HepG2 (cell line): Measurements from ENCODE around the gene PRR30. TPM values are rescaled to one million over a fixed set of nuclear protein-coding genes. Genes with fewer than 3 reads are reported as not detected.

Source experiments
- ATRX ChIP-seq: sonication (generic); formaldehyde crosslinking; IDR thresholded peaks from 2 replicates; pipeline ENCODE4 v1.4.0; 2020; ENCODE audit warnings: missing genetic modification reagents, borderline replicate concordance
- DR1 ChIP-seq: sonication (generic); formaldehyde crosslinking; IDR thresholded peaks from 2 replicates; pipeline ENCODE4 v1.8.0; 2021; ENCODE audit warnings: mild to moderate bottlenecking, missing genetic modification reagents, inconsistent platforms
- E2F2 ChIP-seq: sonication (generic); formaldehyde crosslinking; IDR thresholded peaks from 2 replicates; pipeline ENCODE4 v1.4.0; 2020; ENCODE audit warnings: missing genetic modification reagents, borderline replicate concordance
- FOSL1 ChIP-seq: sonication (generic); formaldehyde crosslinking; IDR thresholded peaks from 2 replicates; pipeline ENCODE4 v1.9.0; 2021; ENCODE audit warnings: missing genetic modification reagents, borderline replicate concordance
- GLMP ChIP-seq: sonication (generic); formaldehyde crosslinking; IDR thresholded peaks from 2 replicates; pipeline ENCODE4 v1.9.0; 2021; ENCODE audit warnings: missing genetic modification reagents, mild to moderate bottlenecking, borderline replicate concordance
- JARID2 ChIP-seq: sonication (generic); formaldehyde crosslinking; IDR thresholded peaks from 2 replicates; pipeline ENCODE4 v1.8.1; 2023; ENCODE audit warnings: missing genetic modification reagents, inconsistent platforms; ENCODE audit not compliant: insufficient replicate concordance
- REXO4 ChIP-seq: sonication (generic); formaldehyde crosslinking; IDR thresholded peaks from 2 replicates; pipeline ENCODE4 v1.8.0; 2022; ENCODE audit warnings: missing genetic modification reagents, mild to moderate bottlenecking, borderline replicate concordance
- RNF219 ChIP-seq: sonication (generic); formaldehyde crosslinking; IDR thresholded peaks from 2 replicates; pipeline ENCODE4 v1.5.0; 2020; ENCODE audit warnings: mild to moderate bottlenecking, missing genetic modification reagents
- STAG1 ChIP-seq: sonication (generic); formaldehyde crosslinking; IDR thresholded peaks from 2 replicates; pipeline ENCODE4 v1.4.0; 2020; ENCODE audit warnings: missing genetic modification reagents
- ZBTB33 ChIP-seq: sonication (generic); formaldehyde crosslinking; IDR thresholded peaks from 2 replicates; pipeline ENCODE4 v1.4.0; 2020; ENCODE audit warnings: missing genetic modification reagents
- ZNF333 ChIP-seq: sonication (generic); formaldehyde crosslinking; IDR thresholded peaks from 2 replicates; pipeline ENCODE4 v1.4.0; 2020; ENCODE audit warnings: mild to moderate bottlenecking, missing genetic modification reagents, borderline replicate concordance
- ZNF512B ChIP-seq: sonication (generic); formaldehyde crosslinking; IDR thresholded peaks from 2 replicates; pipeline ENCODE4 v1.5.1; 2020; ENCODE audit warnings: missing genetic modification reagents, mild to moderate bottlenecking, borderline replicate concordance
- ZNF777 ChIP-seq: sonication (generic); formaldehyde crosslinking; IDR thresholded peaks from 2 replicates; pipeline ENCODE4 v1.4.0; 2020; ENCODE audit warnings: missing genetic modification reagents
- polyA plus RNA-seq, 8 experiments: library from polyadenylated mRNA; depleted of rRNA in 3 of 8; stranded (reverse) in 7 of 8; unstranded in 1 of 8; fragments of >200 nt; fragmentation: Illumina TruSeq in 4 of 8; extraction: Trizol in 4 of 8; gene quantifications; 2 replicates each; pipeline versions ENCODE4 v1.2.1 to v1.2.3, GENCODE V29; 2011 to 2016; ENCODE audit warnings: low read depth in 4 of 8, missing spikeins in 1 of 8, mixed read lengths in 1 of 8; ENCODE audit not compliant: insufficient read depth in 1 of 8
- total RNA-seq, 5 experiments: library from RNA; depleted of rRNA; stranded (reverse); fragments of >200 nt; fragmentation: Illumina TruSeq; extraction: Trizol; gene quantifications; 2 replicates each; pipeline ENCODE4 v1.2.3, GENCODE V29; 2016; ENCODE audit warnings: low read depth in 1 of 5

The PRR30 gene
- total and polyA plus RNA-seq, 2 of the 13 experiments (the other 11 are each of a cell fraction or from before 2014, with no cell fraction given): not detected

- TF ChIP-seq ZNF512B (CRISPR knock-in tag) (no peak), E2F2 (CRISPR knock-in tag) (no peak), REXO4 (CRISPR knock-in tag) (no peak), FOSL1 (CRISPR knock-in tag) (no peak), ZBTB33 (CRISPR knock-in tag) (peak; percentile 92), GLMP (CRISPR knock-in tag) (no peak), RNF219 (CRISPR knock-in tag) (peak; percentile 98; the same call in 1 of the 2 replicates), ZNF333 (CRISPR knock-in tag) (no peak), STAG1 (no peak), JARID2 (CRISPR knock-in tag) (no peak), ATRX (no peak), DR1 (CRISPR knock-in tag) (no peak), ZNF777 (CRISPR knock-in tag) (no peak)
Measured at GRCh38 chr2:27171351-27171848, 32.2 kb upstream of the PRR30 start (continued).
